Immature natural killer cell (primary cell): ENCODE results near the gene ACSL4. TPM values are rescaled to one million over a fixed set of nuclear protein-coding genes. Genes with fewer than 3 reads are reported as not detected.

ENCODE experiments used
- DNase-seq, 3 donors: peaks; one replicate each; pipeline ENCODE4 v3.0.0; 2022; ENCODE audit warnings: mixed read lengths in 1 of 3
- H3K27ac Mint-ChIP-seq, 6 donors: one replicate each; pipeline ENCODE4 v1.8.0; 2020; ENCODE audit warnings: mixed read lengths in 6 of 6, mild to moderate bottlenecking in 5 of 6, inconsistent platforms in 4 of 6, moderate library complexity in 3 of 6
- H3K27me3 Mint-ChIP-seq, 3 donors: one replicate each; pipeline ENCODE4 v1.8.0; 2020 to 2021; ENCODE audit warnings: low read depth in 3 of 3, mild to moderate bottlenecking in 3 of 3, mixed read lengths in 3 of 3, moderate library complexity in 3 of 3, inconsistent platforms in 1 of 3
- H3K36me3 Mint-ChIP-seq, 3 donors: one replicate each; pipeline ENCODE4 v1.8.0; 2020; ENCODE audit warnings: mixed read lengths in 3 of 3, inconsistent platforms in 2 of 3, mild to moderate bottlenecking in 2 of 3
- H3K4me1 Mint-ChIP-seq, 2 donors: one replicate each; pipeline ENCODE4 v1.8.0; 2020; ENCODE audit warnings: inconsistent platforms in 2 of 2, mild to moderate bottlenecking in 2 of 2, mixed read lengths in 2 of 2, moderate library complexity in 1 of 2
- H3K4me3 Mint-ChIP-seq, 5 donors: one replicate each; pipeline ENCODE4 v1.8.0; 2020; ENCODE audit warnings: mild to moderate bottlenecking in 5 of 5, mixed read lengths in 5 of 5, inconsistent platforms in 3 of 5, moderate library complexity in 3 of 5
- H3K9me3 Mint-ChIP-seq, 6 donors: one replicate each; pipeline ENCODE4 v1.8.0; 2020; ENCODE audit warnings: mild to moderate bottlenecking in 6 of 6, mixed read lengths in 6 of 6, inconsistent platforms in 4 of 6, moderate library complexity in 3 of 6
- polyA plus RNA-seq, 3 donors: library from polyadenylated mRNA; unstranded; fragments of 300-500 nt; fragmentation: Illumina TruSeq; gene quantifications; one replicate each; pipeline ENCODE4 v1.2.3, GENCODE V29; 2021

ACSL4 gene
- polyA plus RNA-seq, result 1 to 10 TPM; 2.6 to 9.5 (median 8.7) TPM

DNA sequence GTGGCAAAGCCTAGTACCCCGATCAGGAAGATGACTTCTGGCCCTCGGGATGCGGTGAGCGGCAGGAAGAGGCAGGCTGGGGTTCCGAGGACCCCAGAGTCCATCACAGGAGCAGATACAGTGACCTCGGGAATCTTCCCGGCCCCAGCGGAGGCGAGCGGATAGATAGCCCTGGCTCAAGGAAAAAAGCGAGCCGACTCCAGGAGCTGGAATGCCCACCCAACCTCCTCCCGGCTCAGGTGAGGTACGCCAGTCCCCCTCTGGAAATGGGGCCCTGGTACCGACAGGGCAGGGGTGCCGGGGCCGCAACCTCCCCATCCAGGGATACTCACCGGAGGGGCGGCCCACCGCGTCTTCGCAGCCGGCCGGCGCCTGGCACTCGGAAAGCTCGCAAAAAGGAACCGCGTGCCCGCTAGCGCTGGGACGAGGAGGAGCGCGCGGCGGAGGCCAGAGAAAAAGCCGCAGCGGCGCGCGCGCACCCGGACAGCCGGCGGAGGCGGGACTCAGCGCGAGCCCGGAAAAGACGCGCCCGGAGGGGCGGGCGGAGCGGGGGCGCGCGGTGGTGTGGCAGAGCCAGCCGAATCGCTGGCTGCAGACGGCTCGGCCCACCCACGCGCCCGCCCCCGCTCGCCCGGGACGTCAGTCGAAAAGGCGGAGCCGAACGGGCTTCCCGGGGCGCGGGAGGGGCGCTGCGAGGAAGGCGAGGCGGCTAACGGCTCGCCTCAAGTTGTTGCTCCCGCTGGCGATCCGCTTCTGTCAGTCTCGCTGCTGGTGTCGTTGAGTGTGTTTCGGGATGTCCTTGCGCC lies at the start of gene ACSL4:
TSS of gene ACSL4 (minus strand) at position 451 of the 806 bp plus-strand sequence. CDS start 49,894 bp downstream, outside the sequence.
- Mint-ChIP-seq H3K9me3 (no peaks in the 10 kb centered on the region), H3K36me3 (no peaks in the 10 kb centered on the region), H3K4me3 (peak within 1 kb of the TSS; percentile 91 to 97 (median 95)), H3K27me3 (peaks cover 1 to 4% (median 4%) of the 10 kb centered on the region in 3 donors), H3K4me1 (peaks cover 32 to 46% of the 10 kb centered on the region in 2 donors), H3K27ac (peak within 1 kb of the TSS; percentile 89 to 97 (median 96))
- peak; percentile 85 to 89 (median 88) for DNase-seq

DNA sequence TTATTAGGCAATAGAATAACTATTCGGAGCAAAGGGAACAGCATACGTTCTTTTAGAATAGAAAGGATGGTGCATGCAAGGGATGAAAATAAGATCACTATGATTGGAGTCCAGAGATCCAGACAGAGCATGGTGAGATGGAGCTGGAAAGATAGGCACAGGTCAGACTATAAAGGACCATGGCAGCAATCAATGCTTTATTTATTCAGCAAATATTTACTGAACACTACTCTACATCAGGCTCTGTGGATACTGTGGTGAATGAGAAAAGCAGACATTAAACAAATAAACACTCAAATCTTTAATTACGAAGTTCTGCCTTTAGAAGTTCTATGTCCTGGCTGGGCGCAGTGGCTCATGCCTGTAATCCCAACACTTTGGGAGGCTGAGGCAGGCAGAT lies 44.7 kb upstream of the ACSL4 start:
- Mint-ChIP-seq H3K36me3 (no peaks in the 10 kb centered on the region), H3K9me3 (no peaks in the 10 kb centered on the region), H3K27ac (no peak overlapping the region), H3K27me3 (peaks cover 0 to 3% (median 1%) of the 10 kb centered on the region in 3 donors), H3K4me3 (no peak overlapping the region), H3K4me1 (no peaks in the 10 kb centered on the region)
- DNase-seq, result no peak

DNA sequence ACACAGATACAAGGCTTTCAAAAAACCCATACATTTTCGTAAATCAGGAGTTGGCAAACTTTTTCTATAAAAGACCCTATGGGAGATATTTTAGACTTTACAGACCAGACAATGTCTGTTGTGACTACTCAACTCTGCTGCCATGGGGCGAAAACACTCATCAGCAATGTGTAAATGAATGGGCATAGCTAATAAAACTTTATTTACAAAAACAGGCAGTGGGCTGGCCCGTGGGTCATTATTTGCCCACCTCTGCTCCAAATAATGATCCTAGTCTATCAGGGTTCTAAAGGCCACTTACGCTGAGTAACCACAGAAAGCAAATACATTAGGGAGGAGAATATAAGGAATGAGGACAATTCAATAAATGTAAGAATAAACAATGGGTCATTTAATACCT lies 43.9 kb upstream of the ACSL4 start:
- Mint-ChIP-seq H3K4me1 (no peaks in the 10 kb centered on the region), H3K9me3 (no peaks in the 10 kb centered on the region), H3K36me3 (no peaks in the 10 kb centered on the region), H3K27ac (no peak overlapping the region), H3K4me3 (no peak overlapping the region), H3K27me3 (peaks cover 0 to 3% (median 1%) of the 10 kb centered on the region in 3 donors)
- DNase-seq, result no peak

DNA sequence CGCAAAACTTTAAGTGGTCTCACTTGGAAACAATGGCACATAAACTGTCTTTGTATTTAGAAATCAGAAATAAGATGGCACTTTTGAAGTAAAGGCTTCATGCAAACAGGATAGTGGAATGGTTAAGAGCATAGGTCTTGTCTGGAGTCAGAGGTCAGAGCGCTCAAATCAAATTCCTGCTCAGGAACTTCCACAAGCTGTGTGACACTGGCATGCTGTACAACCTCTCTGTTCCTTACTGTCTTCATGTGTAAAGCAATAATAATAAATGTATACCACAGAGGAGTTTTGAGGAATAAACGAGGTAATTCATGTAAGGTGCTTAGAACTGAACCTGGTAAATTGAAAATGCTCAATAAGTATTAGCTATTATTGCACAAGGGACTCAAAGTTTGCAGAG lies 43.4 kb upstream of the ACSL4 start:
- no peaks in the 10 kb centered on the region for H3K9me3 Mint-ChIP-seq
- peaks cover 1 to 6% (median 2%) of the 10 kb centered on the region in 3 donors for H3K27me3 Mint-ChIP-seq
- no peak for DNase-seq
- H3K4me3 Mint-ChIP-seq, result no peak overlapping the region
- H3K36me3 Mint-ChIP-seq, result no peaks in the 10 kb centered on the region
- H3K27ac Mint-ChIP-seq, result no peak overlapping the region
- no peaks in the 10 kb centered on the region for H3K4me1 Mint-ChIP-seq

DNA sequence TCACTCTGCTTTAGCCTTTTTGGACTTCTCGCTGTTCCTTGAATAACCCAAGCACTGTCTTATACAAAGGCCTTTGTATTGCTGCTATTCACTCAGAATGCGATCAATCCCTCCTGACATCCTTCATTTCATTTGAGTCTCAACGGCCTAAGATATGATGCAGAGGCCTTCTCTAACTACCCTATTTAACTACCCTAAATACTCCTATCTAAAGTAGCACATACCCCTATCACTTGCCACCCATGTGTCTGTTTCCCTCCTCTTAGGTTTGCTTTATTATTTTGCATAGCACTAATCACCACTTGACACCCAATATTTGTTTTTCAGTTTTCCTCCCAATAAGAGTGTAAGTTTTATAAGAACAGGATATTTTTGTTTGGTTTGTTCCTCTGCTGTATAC lies 42.3 kb upstream of the ACSL4 start:
- peaks cover 0 to under 1% (median 0%) of the 10 kb centered on the region in 6 donors for H3K9me3 Mint-ChIP-seq
- no peak for DNase-seq
- no peaks in the 10 kb centered on the region for H3K36me3 Mint-ChIP-seq
- H3K27me3 Mint-ChIP-seq, result peaks cover 0 to 6% (median 2%) of the 10 kb centered on the region in 3 donors
- no peak overlapping the region for H3K4me3 Mint-ChIP-seq
- H3K4me1 Mint-ChIP-seq, result no peaks in the 10 kb centered on the region
- no peak overlapping the region for H3K27ac Mint-ChIP-seq

DNA sequence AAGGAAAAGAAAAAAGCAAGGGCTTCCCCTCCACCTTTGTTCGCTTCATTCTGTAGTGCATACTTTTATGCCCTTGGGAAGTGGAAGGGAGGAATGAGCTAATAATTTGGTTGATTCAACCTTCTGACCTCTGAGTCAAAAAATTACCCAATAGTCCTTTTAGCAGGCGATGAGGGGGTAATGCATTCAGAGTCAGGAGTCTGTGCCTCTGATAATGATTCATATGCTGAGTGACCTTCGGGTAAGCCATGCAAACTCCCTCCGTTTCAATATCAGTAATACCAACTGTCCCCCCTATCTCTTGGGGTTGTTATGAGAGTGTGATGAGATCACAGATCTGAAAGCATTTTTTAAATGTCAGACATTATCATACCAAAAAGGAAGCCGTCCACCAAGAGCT lies 41.6 kb upstream of the ACSL4 start:
- Mint-ChIP-seq H3K4me3 (no peak overlapping the region), H3K4me1 (no peaks in the 10 kb centered on the region)

DNA sequence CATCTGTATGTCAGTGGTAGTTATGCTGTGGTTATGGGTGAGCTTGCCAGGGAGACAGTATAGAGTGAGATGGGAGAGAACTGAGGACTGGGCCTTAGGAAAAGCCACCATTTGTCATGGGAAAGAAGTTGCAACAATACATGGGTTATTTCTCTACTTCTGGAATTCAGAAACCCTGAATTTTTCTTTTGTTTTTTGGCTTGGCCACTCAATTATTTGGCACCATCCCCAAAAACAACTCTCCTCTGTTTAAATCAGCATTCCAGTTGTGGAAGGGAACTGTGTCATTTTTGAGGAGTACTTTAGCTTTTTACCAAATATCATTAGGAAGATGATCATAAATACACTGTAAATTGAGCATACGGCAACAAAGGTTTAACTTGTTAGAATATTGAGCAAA lies 41.1 kb upstream of the ACSL4 start:
- no peaks in the 10 kb centered on the region for H3K4me1 Mint-ChIP-seq
- H3K4me3 Mint-ChIP-seq, result no peak overlapping the region
- H3K36me3 Mint-ChIP-seq, result no peaks in the 10 kb centered on the region
- peaks cover 0 to 3% (median under 1%) of the 10 kb centered on the region in 6 donors for H3K9me3 Mint-ChIP-seq
- H3K27me3 Mint-ChIP-seq, result peaks cover 0 to 10% (median 2%) of the 10 kb centered on the region in 3 donors
- DNase-seq, result no peak
- no peak overlapping the region for H3K27ac Mint-ChIP-seq

More for the DNA sequence above, 41.6 kb upstream of the ACSL4 start:
- Mint-ChIP-seq H3K27me3 (peaks cover 0 to 6% (median 2%) of the 10 kb centered on the region in 3 donors), H3K36me3 (no peaks in the 10 kb centered on the region), H3K9me3 (peaks cover 0 to 2% (median under 1%) of the 10 kb centered on the region in 6 donors), H3K27ac (no peak overlapping the region)
- DNase-seq, result no peak

DNA sequence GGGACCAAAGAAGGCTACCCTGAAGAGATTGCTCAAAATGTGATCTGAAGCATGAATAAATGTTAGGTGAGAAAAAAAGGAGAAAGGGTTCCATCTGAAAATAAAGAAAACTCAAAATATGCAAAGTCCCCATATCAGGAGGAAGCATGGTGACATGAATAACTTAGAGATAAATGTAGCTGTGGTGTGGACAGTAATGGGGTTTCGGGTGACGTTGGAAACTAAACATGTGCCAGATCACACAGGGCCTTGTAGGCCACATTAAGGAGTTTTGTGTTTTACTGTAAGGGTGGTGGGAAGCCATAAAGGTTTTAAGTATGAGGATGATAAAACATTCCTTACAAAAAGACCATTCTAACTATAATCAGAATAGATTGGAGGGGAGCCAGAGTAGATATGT lies 40.3 kb upstream of the ACSL4 start:
- no peak overlapping the region for H3K4me3 Mint-ChIP-seq
- no peaks in the 10 kb centered on the region for H3K4me1 Mint-ChIP-seq
- no peak overlapping the region for H3K27ac Mint-ChIP-seq
- H3K9me3 Mint-ChIP-seq, result peaks cover 0 to 3% (median under 1%) of the 10 kb centered on the region in 6 donors
- H3K27me3 Mint-ChIP-seq, result peaks cover 0 to 11% (median 2%) of the 10 kb centered on the region in 3 donors
- H3K36me3 Mint-ChIP-seq, result no peaks in the 10 kb centered on the region
- no peak for DNase-seq

DNA sequence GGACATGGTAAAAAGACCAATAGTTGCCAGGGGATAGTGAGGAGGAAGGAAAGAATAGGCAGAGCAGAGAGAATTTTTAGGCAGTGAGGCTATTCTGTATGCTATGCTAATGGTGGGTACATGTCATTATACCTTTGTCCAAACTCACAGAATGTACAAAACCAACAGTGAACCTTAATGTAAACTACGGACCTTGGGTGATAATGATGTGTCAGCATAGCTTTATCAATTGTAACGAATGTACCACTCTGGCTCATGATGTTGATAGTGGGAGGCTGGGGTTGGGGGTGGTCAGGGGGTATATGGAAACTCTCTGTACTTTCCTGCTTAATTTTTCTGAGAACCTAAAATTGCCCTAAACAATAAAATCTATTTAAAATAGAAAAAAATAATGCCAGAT lies 37.7 kb upstream of the ACSL4 start:
- H3K27me3 Mint-ChIP-seq, result peaks cover 2 to 13% (median 6%) of the 10 kb centered on the region in 3 donors
- peaks cover 0 to 3% (median under 1%) of the 10 kb centered on the region in 6 donors for H3K9me3 Mint-ChIP-seq
- DNase-seq, result no peak
- H3K4me3 Mint-ChIP-seq, result no peak overlapping the region
- no peaks in the 10 kb centered on the region for H3K36me3 Mint-ChIP-seq
- H3K4me1 Mint-ChIP-seq, result no peaks in the 10 kb centered on the region
- no peak overlapping the region for H3K27ac Mint-ChIP-seq

DNA sequence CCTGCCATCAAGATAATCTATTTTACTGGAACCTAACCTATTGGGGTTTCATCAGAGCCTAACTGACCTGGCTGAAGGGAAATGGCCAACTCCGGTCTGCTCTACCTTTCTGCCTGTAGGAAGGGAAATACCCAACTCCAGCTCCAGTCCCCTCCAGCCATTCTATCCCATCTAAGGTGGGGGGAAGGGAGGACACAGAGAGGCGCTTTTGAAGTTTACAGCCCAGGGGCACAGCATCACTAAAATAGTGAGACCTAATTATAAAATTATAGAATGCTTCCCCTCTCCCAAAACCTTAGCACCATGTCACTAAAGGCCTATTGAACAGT lies 27.8 kb upstream of the ACSL4 start:
- Mint-ChIP-seq H3K36me3 (peaks cover 0 to 4% (median 0%) of the 10 kb centered on the region in 3 donors), H3K4me3 (no peak overlapping the region), H3K4me1 (peaks cover 13 to 15% of the 10 kb centered on the region in 2 donors), H3K27ac (peak overlapping the region in 1 of 6 donors; percentile 67), H3K27me3 (peaks cover 5 to 10% (median 5%) of the 10 kb centered on the region in 3 donors), H3K9me3 (peaks cover 0 to 4% (median 0%) of the 10 kb centered on the region in 6 donors)
- DNase-seq, result no peak

DNA sequence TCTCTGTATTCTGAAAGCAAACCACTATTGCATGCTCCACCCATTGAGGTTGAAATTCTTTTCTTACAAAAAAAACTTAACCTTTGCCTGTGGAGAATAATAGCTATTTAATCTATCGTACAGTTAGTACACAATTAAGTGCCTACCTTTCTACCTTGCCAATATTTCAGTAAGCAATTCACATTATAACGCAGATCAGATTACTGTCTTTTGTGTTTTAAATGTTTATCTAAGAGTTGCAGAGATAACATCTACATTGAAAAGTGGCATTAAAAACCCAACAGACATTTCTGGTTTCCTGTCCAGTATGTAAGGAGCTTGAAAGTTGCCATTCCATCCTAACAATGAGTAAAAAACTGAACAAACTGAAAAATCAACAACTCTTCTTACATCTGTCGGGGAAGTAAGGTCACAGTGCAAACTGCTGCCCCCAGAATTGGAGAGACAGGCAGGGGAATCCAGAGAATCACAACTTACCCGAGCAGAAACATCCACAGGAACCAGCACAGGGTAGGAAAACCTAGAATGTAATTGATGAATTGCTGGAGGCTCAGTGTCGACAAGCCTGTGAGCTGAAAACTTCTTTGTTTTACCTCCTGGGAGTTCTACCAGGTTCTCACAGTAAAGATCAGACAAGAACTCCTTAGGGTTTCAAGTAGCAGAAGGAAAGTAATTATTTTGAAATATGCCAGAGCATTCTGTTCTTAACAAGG lies 27.3 kb upstream of the ACSL4 start:
- H3K27ac Mint-ChIP-seq, result peak overlapping the region in 4 of 6 donors; percentile 48 to 75 (median 62)

DNA sequence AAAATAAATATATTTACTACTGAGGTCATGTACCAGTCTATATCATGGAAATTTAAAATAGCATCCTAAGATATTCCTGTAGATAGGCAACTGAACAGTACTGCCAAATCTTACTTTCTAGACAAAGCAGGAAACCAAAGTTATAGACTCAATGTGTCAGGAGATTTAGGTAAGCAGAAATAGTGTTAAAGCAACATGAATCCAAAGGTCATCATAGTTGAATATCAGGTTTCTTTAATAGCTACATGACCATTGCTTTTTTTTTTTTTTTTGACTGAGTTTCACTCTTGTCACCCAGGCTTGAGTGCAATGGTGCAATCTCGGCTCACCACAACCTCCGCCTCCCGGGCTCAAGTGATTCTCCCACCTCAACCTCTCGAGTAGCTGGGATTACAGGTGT lies 20.2 kb upstream of the ACSL4 start:
- peaks cover 0 to 15% (median 0%) of the 10 kb centered on the region in 3 donors for H3K36me3 Mint-ChIP-seq
- peaks cover 0 to 4% (median 0%) of the 10 kb centered on the region in 6 donors for H3K9me3 Mint-ChIP-seq
- H3K4me3 Mint-ChIP-seq, result no peak overlapping the region
- H3K4me1 Mint-ChIP-seq, result no peaks in the 10 kb centered on the region
- DNase-seq, result no peak
- H3K27me3 Mint-ChIP-seq, result peaks cover 0 to 6% (median 3%) of the 10 kb centered on the region in 3 donors
- H3K27ac Mint-ChIP-seq, result no peak overlapping the region

More for the DNA sequence above, 27.3 kb upstream of the ACSL4 start:
- Mint-ChIP-seq H3K9me3 (peaks cover 0 to 4% (median 0%) of the 10 kb centered on the region in 6 donors), H3K36me3 (peaks cover 0 to 9% (median 0%) of the 10 kb centered on the region in 3 donors), H3K27me3 (peaks cover 5 to 9% (median 8%) of the 10 kb centered on the region in 3 donors), H3K4me3 (peak overlapping the region; percentile 2 to 78 (median 31)), H3K4me1 (peaks cover 13 to 15% of the 10 kb centered on the region in 2 donors)
- no peak for DNase-seq

DNA sequence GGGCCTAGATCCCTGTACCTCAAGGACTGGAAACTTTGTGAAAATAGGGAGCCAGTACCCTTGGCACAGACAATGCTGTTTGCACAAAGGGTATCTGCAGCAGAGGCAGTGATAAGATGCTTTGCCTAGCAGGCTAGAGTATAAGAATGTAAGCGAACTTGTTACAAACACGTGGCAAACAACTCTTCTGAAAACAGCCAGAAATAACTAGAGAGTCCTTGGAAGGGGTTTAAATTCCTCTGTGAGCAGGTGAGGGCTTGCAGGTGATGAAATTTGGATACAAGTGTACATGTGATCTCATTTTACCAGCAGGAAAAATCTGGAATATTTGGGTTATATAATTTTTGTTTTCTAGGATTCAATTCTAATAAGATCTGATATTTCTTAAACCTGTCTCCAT lies 18.6 kb upstream of the ACSL4 start:
- H3K36me3 Mint-ChIP-seq, result peaks cover 0 to 15% (median 0%) of the 10 kb centered on the region in 3 donors
- H3K27ac Mint-ChIP-seq, result no peak overlapping the region
- H3K4me3 Mint-ChIP-seq, result no peak overlapping the region
- no peaks in the 10 kb centered on the region for H3K4me1 Mint-ChIP-seq
- peaks cover 0 to 5% (median 4%) of the 10 kb centered on the region in 3 donors for H3K27me3 Mint-ChIP-seq
- H3K9me3 Mint-ChIP-seq, result peaks cover 0 to 4% (median 0%) of the 10 kb centered on the region in 6 donors
- DNase-seq, result no peak

DNA sequence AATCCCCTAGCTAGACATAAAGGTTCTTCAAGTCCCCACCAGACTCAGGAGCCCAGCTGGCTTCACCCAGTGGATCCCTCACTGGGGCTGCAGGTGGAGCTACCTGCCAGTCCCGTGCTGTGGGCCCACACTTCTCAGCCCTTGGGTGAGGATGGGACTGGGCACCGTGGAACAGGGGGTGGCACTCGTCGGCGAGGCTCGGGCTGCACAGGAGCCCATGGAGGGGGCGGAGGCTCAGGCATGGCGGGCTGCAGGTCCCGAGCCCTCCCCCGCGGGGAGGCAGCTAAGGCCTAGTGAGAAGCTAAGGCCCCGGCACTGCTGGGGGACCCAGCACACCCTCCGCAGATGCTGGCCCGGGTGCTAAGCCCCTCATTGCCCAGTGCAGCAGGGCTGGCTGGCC lies 16.1 kb upstream of the ACSL4 start:
- peaks cover 0 to 5% (median 0%) of the 10 kb centered on the region in 3 donors for H3K27me3 Mint-ChIP-seq
- H3K9me3 Mint-ChIP-seq, result no peaks in the 10 kb centered on the region
- H3K4me3 Mint-ChIP-seq, result no peak overlapping the region
- H3K27ac Mint-ChIP-seq, result no peak overlapping the region
- H3K36me3 Mint-ChIP-seq, result no peaks in the 10 kb centered on the region
- DNase-seq, result no peak
- H3K4me1 Mint-ChIP-seq, result no peaks in the 10 kb centered on the region
